Stimulated activated CD8-positive, alpha-beta memory T cell treated with anti-CD3 and anti-CD28 coated beads, Interleukin-12 subunit alpha, Interleukin-12 subunit beta, amount 100 ng/mL, for 24 hours (primary cell): ENCODE measurements around the gene CRADD.
"Not testable (repeated sequence)": the region's sequence is repeated elsewhere in the genome, so short reads cannot be mapped to it uniquely, and the experiment has no call there.

Source experiments
- DNase-seq: peaks from one replicate; pipeline ENCODE4 v3.0.0-alpha.2; 2020; ENCODE audit errors: extremely low read depth

The CRADD gene

DNA sequence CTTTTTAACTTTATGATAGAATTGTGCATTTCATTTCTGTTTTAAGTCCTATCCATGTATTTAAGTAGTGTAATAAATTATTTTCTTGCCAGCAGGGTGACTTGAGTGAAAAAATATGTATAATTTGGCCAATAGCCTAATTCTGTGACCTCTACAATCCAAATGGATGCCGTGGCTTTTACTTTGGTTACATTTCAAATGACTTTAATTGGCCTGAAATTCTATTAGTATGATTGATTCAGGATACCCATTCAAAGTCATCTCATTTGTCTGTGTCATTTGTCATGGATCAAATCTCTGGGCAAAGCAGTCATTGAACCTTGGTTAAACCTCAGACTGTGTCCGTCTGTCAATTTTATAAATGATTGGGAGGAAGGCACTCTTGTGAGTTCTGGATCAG lies 29.6 kb downstream of the CRADD start:
- no peak for DNase-seq

DNA sequence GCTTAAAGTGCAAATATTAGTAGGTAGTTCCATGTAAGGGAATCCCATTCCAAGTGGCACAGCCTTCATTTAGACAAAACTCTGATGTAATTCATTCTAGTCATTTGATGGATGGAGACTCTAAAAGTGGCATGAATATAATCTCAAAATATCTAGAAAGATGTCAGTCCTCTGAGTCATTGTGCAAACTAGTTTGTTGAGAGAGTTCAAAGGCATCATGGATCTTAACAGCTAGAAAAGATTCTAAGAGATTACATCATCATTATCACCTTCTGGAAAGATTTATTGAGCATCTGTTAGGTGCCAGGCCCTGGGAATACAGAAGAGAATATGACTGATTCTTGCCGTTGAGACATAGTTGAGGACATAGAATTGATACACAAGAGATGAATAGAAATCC lies 30.7 kb downstream of the CRADD start:
- no peak for DNase-seq

DNA sequence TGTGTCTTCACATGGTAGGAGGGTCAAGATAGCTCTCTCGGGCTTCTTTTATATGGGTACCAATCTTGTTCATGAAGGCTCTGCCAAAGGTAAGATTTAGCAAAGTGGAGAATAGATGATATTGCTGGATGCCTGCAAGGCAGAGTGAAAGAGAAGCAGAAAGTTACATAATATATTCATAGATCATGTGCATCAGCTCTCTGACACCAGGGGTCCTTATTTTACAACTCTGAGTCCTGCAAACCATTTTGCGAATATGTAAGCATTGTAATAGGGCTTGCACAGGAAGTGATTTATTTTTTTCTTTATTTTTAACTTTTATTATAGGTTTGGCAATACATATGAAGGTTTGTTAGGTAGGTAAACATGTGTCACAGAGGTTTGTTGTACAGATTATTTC lies 31.8 kb downstream of the CRADD start:
- no peak for DNase-seq

DNA sequence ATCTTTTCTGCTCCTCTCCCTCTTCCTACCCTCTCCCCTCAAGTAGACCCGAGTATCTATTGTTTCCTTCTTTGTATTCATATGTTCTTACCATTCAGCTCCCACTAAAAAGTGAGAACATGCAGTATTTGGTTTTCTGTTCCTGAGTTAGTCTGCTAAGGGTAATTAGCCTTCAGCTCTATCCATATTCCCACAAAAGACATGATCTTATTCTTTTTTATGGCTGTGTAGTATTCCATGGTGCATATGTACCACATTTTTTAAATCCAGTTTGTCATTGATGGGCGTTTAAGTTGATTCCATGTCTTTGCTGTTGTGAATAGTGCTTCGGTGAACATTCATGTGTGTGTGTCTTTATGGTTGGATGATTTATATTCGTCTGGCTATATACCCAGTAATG lies 32.2 kb downstream of the CRADD start:
- DNase-seq = no peak

DNA sequence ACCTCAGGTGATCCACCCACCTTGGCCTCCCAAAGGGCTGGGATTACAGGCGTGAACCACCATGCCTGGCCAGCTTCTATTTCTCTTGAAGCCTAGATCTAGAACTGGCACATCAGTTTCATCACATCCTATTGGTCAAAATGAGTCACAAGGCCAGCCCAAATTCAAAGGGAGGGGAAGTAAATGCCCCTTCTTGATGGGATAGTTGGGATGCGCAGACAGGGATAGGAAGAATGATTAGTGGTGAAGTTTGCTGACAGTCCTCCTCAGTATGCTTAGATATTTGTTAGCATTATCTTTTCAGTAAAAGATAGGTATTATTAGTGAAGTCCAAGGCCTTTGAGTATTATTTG lies 33.4 kb downstream of the CRADD start:
- DNase-seq = no peak

DNA sequence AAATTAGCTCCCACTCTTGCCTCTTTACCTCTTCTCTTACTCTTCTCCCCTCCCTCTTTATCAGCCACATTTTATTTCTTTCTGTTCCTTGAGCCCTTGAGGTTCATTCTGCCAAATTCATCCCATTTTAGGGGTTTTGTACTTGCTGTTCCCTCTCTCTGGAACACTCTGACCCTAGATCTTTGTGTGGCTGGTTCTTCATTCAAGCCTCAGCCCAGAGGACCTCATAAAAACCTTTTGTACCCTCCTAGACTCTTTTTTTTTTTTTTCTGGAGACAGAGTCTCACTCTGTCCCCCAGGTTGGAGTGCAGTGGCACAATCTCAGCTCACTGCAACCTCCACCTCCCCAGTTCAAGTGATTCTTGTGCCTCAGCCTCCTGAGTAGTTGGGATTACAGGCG lies 34.3 kb downstream of the CRADD start:
- not testable (repeated sequence) for DNase-seq

DNA sequence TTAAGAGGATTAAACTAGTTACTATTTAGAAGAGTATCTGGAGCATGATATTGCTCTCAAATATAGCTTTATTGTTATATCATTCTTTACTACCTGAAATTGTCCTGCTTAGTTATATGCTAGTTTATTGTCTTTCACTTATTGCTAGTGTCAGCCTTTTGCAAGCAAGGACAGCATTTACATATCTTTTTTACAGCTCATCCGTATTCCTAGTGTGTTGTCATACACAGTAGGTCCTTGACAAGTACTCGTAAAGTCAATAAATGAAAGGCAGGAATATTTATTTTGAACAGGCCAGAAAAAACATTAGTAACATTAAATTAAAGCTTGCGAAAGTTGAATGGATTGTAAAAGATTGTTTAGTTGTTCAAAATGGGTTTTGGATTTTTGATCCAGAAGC lies 35.0 kb downstream of the CRADD start:
- no peak for DNase-seq

DNA sequence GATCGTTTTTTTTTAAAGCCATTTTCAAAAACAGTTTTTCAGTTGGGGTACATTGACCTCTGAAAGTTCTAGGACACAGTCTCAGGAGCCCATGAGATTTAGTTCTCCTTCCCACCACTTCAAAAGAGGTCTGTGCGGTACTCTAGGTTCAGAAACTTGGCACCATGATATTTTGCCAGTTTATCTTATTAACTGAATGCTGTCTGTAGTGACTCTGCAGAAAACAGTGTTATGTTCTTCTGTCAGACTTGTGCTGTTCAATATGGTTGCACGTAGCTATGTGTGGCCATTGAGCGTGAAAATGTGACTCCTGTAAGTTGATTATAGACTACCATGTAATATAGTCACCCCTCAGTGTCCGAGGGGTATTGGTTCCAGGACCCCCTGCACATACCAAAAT lies 35.9 kb downstream of the CRADD start:
- no peak for DNase-seq

DNA sequence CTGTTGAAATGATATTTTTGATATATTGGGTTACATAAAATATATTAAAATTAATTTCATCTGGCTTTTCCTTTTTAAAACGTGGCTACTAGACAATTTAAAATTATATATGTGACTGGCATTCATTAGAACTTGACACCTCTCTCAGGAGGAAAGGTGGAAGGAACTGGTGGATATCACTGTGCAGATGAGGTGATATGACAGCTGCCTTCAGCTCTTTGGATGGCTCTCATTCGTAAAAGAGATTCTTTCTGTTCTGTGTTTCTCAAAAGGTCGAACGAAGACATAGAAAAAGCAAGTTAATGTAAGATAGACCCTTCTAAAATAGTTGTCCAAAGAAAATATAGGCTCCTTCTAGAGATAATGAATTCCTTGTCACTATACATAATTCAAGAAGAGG lies 36.6 kb downstream of the CRADD start:
- no peak for DNase-seq

DNA sequence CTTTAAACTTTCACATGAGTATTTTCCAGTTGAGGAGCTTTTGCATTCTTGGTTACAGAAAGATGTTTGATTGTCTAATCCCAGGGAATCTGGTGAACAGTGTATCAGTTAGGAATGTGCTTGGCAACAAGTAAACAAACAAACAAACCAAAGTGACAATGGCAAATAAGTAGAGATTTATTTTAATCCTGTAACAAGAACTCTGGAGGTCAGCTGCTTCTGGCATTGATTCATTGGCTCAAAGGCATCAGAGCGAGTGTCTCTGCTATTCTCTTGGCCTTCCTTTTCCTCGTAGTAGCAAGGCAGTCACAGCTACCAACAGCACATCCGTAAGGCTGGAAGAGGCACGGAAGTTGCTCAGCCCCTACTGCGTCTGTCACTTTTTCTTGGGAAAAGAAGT lies 37.2 kb downstream of the CRADD start:
- no peak for DNase-seq

DNA sequence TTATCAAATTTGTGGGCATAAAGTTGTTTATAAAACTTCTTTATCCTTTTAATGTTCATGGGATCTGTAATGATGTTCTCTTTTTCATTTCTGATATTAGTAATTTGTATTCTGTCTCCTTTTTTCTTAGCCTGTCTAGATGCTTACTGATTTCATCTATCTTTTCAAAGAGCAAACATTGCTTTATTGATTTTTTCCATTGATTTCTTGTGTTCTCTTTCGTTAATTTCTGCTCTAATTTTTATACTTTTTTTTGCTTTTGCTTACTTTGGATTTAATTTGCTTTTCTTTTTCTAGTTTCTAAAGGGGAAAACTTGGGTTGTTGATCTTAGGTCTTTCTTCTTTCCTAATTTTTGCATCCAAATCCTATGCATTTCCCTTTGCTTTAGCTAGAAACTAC lies 42.5 kb downstream of the CRADD start:
- DNase-seq = no peak

DNA sequence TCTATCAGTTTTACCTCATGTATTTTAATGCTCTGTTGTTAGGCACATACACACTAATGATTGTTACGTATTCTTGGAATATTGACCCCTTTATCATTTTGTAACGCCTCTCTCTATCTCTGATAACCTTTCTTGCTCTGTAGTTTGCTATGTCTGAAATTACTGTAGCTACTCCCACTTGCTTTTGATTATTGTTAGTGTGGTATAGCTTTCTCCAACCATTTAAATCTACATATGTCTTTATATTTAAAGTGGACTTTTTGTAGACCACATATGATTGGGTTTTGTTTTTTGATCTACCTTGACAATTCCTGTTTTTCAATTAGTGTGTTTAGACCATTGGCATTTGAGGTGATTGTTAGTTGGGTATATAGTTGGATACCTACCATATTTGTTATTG lies 43.4 kb downstream of the CRADD start:
- no peak for DNase-seq

DNA sequence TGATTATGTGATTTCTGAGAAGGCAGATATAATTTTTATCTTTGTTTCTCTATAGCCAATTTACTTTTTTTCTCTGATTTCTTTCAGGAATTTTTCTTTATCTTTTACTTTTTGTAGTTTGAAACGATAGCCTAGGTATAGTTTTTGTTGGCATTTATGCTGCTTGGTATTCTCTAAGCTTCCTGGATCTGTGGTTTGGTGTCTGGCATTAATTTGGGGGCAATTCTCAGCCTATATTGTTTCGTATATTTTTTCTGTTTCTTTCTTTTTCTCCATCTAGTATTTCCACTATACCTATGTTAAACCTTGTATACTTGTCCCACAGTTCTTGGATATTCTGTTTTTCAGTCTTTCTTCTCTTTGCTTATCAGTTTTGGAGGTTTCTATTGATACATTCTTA lies 45.0 kb downstream of the CRADD start:
- no peak for DNase-seq

DNA sequence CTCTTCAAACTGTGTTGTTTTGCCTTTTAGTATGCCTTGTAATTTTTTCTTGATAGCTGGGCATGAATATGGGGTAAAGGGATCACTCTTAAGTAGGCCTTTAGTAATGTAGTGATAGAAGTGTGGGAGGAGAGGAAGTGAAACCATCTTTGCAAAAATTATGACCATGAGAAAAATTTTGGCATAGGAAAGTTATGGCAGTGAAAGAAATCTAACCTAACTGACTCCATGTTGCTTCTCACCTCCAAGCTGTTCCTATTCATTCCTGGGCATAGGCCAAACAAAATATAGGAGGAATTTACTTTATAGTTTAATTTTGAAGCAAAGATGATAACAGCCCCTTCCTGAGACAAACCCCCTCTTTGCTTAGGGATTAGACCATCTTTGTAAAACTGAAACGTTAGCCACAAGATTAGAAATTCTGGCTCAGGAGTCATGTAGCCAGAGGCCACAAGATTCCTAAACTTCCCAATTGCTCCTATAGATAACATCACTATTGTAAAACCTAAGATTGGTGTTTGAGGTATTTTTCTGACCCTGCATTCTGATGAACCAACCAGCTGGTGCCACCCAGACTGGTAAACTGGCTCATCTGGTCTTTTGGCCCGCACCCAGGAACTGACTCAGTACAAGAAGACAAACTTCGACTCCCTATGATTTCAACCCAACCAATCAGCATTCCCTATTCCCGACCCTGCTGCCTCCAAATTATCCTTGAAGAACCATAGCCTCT lies 45.8 kb downstream of the CRADD start:
- no peak for DNase-seq

DNA sequence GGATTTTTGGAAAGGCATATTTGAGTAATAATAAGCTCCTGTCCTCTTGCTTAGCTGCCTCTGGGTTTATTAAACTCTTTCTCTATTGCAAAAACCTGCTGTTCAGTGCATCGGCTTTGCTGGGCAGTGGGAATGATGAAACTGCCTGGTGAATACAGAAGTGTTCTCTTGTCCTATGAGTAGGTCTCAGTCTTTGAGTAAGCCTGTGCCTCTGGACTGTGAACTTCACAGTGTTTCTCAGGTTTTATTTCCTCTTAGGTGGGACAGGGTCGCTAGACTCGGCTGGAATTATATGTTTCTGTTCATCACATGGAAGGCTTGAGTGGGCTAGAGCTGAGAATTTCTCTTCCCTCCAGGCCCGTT lies 46.4 kb downstream of the CRADD start:
- DNase-seq = no peak

DNA sequence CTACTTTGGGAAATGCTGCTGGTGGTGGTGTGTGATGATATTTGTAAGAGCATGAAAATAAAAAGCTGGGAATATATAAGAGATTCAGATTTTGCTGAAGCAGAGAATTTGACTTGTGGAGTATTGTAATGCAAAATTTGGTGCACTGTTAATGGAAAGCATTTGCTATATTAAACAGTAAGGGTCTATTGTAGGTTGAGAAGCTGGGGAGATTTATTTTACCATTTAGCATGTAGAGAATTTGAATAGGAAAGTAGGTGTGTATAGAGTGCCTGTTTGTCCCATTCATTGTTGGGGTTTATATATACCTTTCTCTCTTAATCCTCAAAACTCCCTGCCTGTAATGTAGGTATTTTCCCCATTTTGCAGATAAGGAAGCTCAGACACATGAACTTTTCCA lies 48.4 kb downstream of the CRADD start:
- DNase-seq = no peak

DNA sequence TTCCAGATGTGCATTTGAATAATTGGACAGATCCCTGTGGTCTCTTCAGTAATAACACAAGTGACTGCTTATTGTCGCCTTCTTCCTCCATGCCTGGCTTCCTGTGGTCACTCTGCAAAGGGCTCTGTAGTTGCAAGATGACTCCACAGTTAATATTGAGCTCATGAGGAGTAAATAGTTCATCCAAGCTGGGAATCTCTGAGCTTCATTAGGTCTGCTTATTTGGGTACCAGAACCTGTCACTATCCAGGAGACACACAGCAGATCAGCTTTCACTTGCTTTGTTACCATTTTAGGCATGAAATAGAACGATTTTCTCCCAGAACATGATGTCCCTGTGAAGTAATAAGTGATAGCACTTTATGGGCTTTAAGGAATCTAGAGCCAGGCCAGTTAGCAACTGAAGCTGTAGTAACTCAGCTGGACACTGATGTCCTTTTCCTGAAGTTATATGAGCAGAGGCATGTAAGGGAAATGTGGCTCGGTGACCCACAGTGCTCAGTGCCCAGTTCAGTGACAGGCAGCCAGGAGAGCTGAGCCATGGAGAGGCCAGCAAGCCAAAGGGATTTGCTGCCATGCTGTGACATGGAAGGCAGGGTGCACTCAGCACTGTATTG lies 50.1 kb downstream of the CRADD start:
- no peak for DNase-seq

DNA sequence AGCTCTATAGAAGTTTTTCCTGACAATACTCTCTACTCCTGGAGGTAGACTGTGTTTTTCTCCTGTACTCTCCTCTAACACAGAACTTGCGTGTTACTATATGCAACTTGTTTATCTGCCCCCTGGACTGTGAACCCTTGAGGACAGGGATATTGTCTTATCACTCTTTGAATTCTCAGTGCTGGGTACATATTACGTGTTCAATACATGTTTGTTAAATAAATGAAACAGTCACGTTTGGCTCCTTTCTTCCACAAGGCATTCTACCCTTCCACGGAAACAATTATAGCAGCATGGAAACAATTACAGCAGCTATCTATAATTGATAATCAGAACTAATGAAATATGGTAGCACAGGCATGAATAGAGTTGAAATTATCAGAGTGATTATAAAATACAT lies 50.7 kb downstream of the CRADD start:
- DNase-seq = no peak

DNA sequence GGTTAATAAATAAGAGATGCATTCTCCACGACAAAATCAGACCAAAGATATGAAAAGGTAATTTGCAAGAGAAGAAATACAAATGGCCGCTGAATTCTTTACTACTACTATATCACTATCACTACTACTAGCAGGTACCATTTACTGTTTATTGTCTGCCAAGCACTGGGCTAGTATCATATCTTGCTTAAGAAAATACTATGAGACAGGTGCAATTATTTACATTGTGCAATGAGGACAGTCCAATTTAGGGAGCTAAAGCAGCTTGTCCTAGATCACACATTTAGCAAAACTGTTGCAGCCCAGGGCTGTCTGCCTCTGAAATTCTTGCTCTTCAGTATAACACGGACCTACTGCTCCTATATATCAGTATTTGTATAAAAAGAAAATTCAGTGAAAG lies 52.8 kb downstream of the CRADD start:
- DNase-seq = no peak

DNA sequence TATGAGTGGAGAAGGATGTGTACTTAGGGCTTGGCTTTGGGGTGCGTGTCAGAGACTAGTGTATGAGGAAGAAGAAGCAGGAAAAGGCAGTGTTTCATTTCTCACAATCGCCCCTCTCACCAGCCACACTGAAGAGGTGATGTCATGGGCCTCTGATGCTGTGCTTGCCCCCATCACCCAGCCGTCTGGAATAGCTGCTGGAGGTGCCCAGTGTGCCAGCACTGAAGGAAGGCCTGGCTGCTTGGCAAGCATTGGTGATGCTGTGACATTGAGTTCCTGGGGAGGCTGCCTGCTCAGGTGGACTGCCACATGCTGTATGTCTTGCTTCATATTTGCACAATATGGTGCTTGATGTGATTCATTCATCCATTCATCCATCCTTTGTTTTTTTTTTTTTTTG lies 56.2 kb downstream of the CRADD start:
- DNase-seq = no peak

DNA sequence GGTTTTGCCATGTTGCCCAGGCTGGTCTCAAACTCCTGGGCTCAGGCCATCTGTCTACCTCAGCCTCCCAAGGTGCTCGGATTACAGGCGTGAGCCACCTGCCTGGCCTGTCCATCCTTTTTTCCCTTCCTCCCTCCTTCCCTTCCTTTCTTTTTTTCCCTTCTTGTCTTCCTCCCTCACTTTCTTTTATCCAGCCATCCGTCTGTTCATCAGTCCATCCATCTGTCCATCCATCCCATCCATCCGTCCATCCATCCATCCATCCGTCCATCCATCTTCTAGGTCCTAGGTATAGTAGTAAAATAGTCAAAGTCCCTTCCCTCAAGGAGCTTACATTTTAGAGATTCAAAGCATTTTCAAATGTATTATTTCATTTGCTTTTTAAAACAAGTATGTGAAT lies 56.8 kb downstream of the CRADD start:
- DNase-seq = no peak

DNA sequence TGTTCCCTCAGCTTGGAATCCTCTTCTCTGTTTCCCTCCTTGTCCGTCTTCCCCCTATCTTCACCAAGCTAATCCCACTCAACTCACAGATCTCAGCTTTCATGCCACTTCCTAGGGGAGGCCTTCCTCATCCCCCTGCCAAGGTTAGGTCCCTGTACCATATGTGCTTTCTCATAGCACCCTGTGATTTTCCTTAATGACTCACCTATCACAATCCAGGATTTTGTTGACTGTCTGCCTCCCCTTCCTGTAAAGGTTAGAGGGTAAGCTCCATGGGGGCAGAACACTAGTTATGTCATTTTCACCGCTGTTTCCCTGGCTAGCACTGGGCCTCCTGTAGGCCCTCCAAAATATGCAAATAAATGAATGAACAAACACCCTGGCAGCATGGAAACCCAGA lies 57.6 kb downstream of the CRADD start:
- DNase-seq = no peak

DNA sequence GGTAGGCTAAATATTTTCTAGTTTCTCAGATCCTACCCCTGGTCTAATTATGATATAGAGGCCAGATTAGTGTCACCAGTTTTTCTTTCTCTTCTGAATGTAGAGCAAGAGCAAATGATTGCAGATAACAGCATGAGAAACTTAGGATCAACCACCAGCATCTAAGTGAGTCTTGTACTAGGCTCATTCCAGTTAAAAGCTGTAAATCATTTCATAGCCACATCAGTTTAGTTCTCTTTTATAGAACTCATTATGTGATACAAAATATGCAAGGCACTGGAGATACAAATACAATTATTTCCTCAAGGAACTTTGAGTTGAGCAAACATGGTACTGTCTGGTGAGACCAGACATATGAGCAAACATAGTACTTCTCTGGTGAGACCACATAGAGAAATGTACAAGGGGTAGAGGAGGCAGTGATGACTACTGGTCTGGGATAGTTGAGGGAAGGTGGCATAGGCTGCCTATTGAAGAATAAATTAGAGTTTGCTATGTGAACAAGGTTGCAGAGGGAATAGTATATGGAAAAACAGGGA lies 59.5 kb downstream of the CRADD start:
- no peak for DNase-seq
